HG03060 (cell line): ENCODE results near the gene FGL2.
"Not testable (repeated sequence)": the region's sequence is repeated elsewhere in the genome, so short reads cannot be mapped to it uniquely, and the experiment has no call there.

ENCODE experiments used
- ATAC-seq: cut with Tn5 transposase; IDR thresholded peaks from one replicate; pipeline ENCODE4 v1.9.1; 2021; ENCODE audit warnings: low read depth, moderate number of reproducible peaks; ENCODE audit not compliant: unreplicated experiment

The FGL2 gene

GRCh38 chr7:77217474-77218185, 18.0 kb upstream of the FGL2 start:
- ATAC-seq: no peak

GRCh38 chr7:77216181-77216845, 16.7 kb upstream of the FGL2 start:
- ATAC-seq: no peak

GRCh38 chr7:77209479-77210139, 10.0 kb upstream of the FGL2 start:
- ATAC-seq: no peak

- ATAC-seq: no peak
Observed at GRCh38 chr7:77208416-77208815, 8.8 kb upstream of the FGL2 start.

GRCh38 chr7:77205706-77206105, 6.1 kb upstream of the FGL2 start:
- no peak for ATAC-seq

GRCh38 chr7:77202481-77202976, 2.9 kb upstream of the FGL2 start:
- ATAC-seq: peak; percentile 90

- ATAC-seq: no peak
Observed at GRCh38 chr7:77200542-77200941, 923 bp upstream of the FGL2 start.

- ATAC-seq: no peak
Observed at GRCh38 chr7:77197141-77197540, 2.5 kb downstream of the FGL2 start.

GRCh38 chr7:77188731-77189437, 10.7 kb downstream of the FGL2 start:
- ATAC-seq: no peak

- no peak for ATAC-seq
Observed at GRCh38 chr7:77185866-77186265, 13.8 kb downstream of the FGL2 start.

GRCh38 chr7:77184990-77185389, 14.6 kb downstream of the FGL2 start:
- no peak for ATAC-seq

GRCh38 chr7:77184463-77184862, 15.2 kb downstream of the FGL2 start:
- no peak for ATAC-seq

- no peak for ATAC-seq
Observed at GRCh38 chr7:77182261-77182660, 17.4 kb downstream of the FGL2 start.

GRCh38 chr7:77181734-77182133, 17.9 kb downstream of the FGL2 start:
- no peak for ATAC-seq

- no peak for ATAC-seq
Observed at GRCh38 chr7:77181015-77181595, 18.5 kb downstream of the FGL2 start.

GRCh38 chr7:77178024-77178423, 21.6 kb downstream of the FGL2 start:
- ATAC-seq: not testable (repeated sequence)

- not testable (repeated sequence) for ATAC-seq
Observed at GRCh38 chr7:77177321-77177904, 22.2 kb downstream of the FGL2 start.

GRCh38 chr7:77175274-77175800, 24.3 kb downstream of the FGL2 start:
- peak; percentile 35 for ATAC-seq

GRCh38 chr7:77174418-77174817, 25.2 kb downstream of the FGL2 start:
- ATAC-seq: not testable (repeated sequence)
